CD4-positive, alpha-beta T cell treated with Interleukin-21 for 1 hour (primary cell): ENCODE data around the gene EPHA6.

Source experiments
- DNase-seq: peaks from one replicate; pipeline ENCODE4 v3.0.0-alpha.2; 2020

Gene EPHA6

DNA sequence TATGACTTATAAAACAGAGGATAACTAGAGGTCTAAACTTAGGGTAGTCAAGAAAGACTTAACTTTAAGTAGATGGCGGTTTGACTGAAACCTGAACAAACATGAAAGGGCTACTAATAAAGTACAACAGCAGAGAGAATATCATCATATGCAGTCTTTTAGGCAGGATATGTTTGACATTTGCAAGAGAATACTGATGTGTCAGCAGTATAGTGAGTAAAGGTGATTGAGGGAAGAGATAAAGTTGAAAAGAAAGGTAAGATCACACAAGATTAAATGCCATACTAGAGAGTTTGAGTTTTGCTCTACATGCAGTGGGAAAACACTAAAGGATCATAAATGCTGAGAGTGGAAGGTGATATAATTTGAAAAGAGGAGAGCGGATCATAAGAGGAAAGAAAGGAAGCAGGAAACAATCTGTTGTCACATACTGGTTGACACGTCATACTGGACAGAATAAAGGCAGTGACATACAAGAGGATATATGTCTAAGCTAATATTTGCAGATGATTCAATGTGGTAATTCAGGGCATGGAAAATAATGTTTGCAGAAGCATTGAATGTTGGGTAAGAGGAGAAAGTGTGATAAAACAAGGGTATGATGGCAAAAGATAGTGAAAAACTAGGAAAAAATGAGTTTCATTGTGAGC is 223.0 kb downstream of the EPHA6 start:
- no peak for DNase-seq

DNA sequence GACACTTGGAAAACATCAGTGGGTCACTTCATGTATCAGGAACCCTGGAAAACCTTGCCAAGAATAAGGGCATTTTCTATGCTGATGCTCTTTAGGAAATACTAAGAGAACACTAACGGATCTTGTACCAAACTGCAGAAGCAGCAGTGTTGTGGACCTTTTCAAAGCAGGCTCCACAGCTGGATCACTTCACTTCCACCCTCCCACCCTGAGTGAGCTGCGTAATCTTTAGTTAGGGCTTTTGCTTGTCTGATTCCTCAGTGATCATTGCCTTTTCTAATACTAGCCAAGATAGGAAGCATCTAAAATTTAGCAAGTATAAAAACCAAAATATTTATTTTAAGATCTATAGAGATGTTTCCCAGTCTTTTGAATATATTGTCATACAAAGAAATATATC is 229.0 kb downstream of the EPHA6 start:
- no peak for DNase-seq

GRCh38 chr3:97057365-97057764 is 243.0 kb downstream of the EPHA6 start:
- DNase-seq, result no peak

GRCh38 chr3:97059168-97059567 is 244.8 kb downstream of the EPHA6 start:
- DNase-seq, result no peak

- no peak for DNase-seq
Measured at GRCh38 chr3:97066531-97066930, 252.1 kb downstream of the EPHA6 start.

GRCh38 chr3:97070302-97070701 is 255.9 kb downstream of the EPHA6 start:
- DNase-seq, result no peak

- no peak for DNase-seq
Measured at GRCh38 chr3:97074546-97074945, 260.2 kb downstream of the EPHA6 start.

DNA sequence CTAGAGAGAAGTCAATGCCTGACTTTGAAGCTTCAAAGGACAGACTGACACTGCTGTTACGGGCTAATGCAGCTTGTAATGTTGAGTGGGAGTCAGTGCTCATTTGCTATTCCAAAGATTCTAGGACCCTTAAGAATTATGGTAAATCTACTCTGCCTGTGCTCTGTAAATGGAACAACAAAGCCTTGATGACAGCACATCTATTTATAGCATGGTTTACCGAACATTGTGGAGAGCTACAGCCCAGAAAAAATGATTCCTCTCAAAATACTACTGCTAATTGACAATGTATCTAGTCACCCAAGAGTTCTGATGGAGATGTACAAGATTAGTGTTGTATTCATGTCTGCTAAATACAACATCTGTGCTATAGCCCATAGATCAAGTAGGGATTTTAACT is 262.3 kb downstream of the EPHA6 start:
- no peak for DNase-seq

DNA sequence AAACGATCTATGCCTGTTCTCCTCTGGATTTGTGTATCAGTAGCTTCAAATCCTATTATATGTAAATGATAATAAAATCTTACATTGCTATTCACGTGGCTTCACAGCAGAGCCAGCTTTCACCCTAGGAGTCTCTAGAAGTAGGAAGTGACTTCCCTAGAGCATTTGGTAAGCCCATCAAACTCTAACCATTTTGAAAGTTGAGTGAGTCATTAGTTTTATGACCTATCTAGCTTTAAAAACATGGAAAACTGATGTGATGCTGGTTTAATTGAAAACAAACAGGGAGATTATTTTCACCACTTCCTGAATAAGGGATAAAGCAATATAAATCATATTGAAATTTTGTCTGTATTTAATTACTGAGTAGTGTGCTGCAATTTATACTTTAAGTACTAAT is 275.2 kb downstream of the EPHA6 start:
- DNase-seq, result no peak

DNA sequence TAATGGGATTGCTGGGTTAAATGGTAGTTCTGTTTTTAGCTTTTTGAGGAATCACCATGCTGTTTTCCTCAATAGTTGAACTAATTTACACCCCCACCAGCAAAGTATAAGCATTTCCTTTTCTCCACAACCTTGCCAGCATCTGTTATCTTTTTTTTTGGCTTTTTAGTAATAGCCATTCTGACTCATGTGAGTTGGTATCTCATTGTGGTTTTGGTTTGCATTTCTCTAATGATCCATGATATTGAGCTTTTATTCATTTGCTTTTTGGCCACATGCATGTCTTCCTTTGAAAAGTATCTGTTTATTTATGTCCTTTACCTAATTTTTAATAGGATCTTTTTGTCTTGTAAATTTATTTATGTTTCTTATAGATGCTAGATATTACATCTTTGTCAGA is 288.2 kb downstream of the EPHA6 start:
- no peak for DNase-seq

GRCh38 chr3:97105989-97106651 is 291.7 kb downstream of the EPHA6 start:
- DNase-seq, result no peak

GRCh38 chr3:97106652-97106989 is 292.2 kb downstream of the EPHA6 start:
- DNase-seq, result no peak

GRCh38 chr3:97108136-97108535 is 293.7 kb downstream of the EPHA6 start:
- no peak for DNase-seq

DNA sequence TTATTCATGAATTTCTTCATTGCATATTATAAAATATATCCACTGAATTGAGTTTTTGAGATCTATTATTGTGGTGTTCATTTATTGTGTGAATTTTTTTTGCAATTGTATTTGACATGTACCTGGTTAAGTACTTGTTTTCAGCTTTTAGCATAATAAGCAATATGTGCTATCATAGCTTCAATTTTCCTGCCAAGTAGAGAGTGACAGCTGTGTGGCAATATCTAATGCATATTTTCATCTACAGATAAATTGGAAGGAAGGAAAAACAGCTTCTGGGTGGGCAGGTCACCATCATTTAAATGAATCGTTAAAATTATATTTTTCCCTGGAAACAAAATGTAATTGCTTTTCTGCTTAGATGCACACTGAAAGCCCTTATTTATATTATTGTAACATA is 296.9 kb downstream of the EPHA6 start:
- no peak for DNase-seq

- no peak for DNase-seq
Measured at GRCh38 chr3:97121386-97121785, 307.0 kb downstream of the EPHA6 start.

GRCh38 chr3:97125902-97126499 is 311.6 kb downstream of the EPHA6 start:
- DNase-seq, result no peak

DNA sequence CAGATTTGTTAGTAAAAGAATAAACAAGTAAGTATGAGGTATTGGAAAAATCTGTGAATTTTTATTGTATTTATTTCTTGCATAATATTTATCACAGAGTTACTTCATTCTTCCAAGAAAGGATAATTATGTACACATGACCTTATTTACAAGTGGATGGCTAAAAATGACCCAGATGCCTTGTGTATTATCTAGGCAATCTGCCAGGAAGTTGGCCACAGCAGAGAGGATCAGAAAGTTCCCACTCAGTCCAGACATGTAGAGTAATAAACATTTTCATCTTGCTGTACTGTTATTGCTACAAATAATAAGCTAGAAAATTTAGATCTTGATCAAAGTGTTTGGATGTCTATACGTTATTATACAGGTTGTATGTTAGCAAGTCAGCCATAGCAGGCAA is 317.1 kb downstream of the EPHA6 start:
- no peak for DNase-seq

GRCh38 chr3:97138914-97139541 is 324.6 kb downstream of the EPHA6 start:
- no peak for DNase-seq

DNA sequence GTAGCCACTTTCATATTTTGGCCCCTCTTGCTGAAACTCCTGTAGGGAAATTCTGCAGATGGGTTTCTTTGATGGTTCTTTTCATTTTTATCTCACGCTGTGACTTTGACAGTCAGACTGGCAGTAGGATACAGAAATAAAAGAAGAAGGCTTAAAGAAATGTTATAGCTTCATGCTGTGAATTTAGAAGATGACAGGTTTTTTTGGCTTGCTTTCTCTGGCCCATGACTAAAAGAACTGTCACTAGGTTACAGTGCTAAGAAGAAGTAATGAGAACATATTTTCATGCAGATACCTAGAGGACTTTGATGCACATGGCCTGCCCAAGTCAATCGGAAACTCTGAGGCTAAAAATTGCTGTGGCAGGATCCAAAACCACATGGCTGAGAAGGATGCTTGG is 334.5 kb downstream of the EPHA6 start:
- DNase-seq, result no peak

DNA sequence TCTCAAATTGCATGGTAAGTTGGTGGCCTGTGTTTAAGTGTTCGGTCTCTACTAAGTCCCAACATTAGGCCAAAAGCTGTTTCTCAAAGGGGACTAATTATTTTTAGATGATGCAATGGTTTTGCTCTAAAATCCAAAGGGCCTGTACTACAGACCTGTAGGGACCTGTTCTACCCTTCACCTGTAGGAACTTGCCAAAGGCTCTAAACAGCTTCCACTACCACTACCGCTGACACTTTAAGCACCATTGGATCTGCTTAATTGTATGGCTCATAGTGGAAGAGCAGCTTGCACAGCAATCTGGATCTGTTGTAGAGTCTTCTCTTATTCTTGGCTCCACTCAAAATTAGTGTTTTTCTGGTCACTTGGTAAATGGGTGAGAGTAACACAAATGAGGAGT is 346.8 kb downstream of the EPHA6 start:
- no peak for DNase-seq

- no peak for DNase-seq
Measured at GRCh38 chr3:97177242-97177641, 362.8 kb downstream of the EPHA6 start.

DNA sequence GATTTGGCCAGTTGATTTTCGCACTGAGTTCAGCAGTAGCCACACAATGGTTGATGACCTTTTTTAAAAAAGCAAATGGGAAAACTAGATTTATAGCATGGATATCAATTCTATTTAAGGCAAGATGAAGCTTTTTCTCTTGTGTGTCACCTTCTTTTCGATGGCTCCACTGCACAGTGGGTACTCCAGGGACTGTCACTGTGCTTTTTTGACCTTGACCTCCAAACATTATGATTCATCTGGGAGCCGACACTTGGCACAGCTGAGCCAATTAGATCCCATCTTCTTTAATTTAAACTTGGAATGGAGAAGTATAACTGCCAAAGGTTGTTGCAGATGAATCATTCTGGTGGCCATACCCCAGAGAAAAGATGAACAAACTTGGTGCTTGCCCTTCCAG is 367.3 kb downstream of the EPHA6 start:
- DNase-seq, result no peak

- no peak for DNase-seq
Measured at GRCh38 chr3:97187771-97188170, 373.4 kb downstream of the EPHA6 start.

- no peak for DNase-seq
Measured at GRCh38 chr3:97189835-97190234, 375.4 kb downstream of the EPHA6 start.
